Spleen (tissue), 7 donors: ENCODE results near the gene ACSS1.

ENCODE experiments used
- POLR2A ChIP-seq, 3 donors: fragments of 450-650 bp; IDR thresholded peaks; one replicate each; pipeline ENCODE4 v1.5.1; 2017; ENCODE audit warnings: antibody characterized with exemption in 3 of 3, mild to moderate bottlenecking in 1 of 3
- TF ChIP-seq, protein P1 (sequence below), 11 experiments: fragments of 200-600 bp in 7 of 11; fragments of 450-650 bp in 4 of 11; sonication (generic) in 4 of 11; IDR thresholded peaks in 8 of 11; conservative IDR thresholded peaks in 3 of 11; 1 replicate in 7 of 11; 2 replicates in 4 of 11; pipeline versions ENCODE4 v1.4.0 to v1.8.0; 2016 to 2021; ENCODE audit warnings: antibody characterized with exemption in 11 of 11, inconsistent platforms in 4 of 11, mild to moderate bottlenecking in 1 of 11
- donor health status: DM: no; HTN: no; CAD: no; lungs with moderate emphysema.
- donor health status: DM: no; HTN: no; CAD: no.
- donor health status: DM: no; HTN: no; CAD: no.

DNA sequence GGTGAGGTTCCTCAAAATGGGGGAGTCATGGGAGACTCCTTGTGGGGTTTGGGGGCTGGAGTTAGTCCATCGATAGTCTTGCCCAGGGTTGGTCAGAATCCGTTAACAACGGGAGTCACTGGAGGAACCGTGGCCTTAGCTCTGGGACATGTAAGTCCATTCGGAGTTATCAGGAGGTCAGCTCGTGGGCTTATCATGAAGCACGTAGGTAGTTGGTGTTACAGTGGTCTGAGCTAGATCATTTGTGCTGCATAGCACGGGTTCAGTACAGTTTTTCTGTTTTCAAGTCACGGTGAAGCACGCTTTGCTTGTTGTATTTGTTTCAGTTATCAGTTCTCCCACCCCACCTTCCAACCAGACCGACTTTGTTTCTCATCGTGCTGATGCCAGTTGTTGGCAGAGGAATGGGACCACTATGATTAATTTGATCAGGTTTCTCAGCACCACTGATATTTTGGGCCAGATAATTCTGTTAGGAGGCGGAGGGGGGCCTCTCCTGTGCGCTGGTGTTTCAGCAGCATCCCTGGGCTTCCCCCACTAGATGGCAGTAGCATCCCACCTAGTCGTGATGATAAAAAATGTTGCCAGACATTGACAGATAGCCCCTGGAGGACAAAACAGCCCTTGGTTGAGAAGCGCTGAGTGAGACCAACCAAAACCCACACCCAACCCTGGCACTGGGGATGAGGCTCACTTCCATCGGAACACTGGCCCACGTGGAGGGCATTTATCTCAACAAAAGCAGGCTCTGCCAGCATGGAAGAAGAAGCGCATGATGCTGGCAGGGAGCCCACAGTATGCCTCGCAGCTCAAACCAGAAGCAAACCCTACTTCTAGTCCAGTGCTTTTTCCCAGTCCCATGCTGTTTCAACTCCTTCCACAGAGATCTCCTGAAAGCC, 63.2 kb downstream of the ACSS1 start:
- TF ChIP-seq, protein P1, sequence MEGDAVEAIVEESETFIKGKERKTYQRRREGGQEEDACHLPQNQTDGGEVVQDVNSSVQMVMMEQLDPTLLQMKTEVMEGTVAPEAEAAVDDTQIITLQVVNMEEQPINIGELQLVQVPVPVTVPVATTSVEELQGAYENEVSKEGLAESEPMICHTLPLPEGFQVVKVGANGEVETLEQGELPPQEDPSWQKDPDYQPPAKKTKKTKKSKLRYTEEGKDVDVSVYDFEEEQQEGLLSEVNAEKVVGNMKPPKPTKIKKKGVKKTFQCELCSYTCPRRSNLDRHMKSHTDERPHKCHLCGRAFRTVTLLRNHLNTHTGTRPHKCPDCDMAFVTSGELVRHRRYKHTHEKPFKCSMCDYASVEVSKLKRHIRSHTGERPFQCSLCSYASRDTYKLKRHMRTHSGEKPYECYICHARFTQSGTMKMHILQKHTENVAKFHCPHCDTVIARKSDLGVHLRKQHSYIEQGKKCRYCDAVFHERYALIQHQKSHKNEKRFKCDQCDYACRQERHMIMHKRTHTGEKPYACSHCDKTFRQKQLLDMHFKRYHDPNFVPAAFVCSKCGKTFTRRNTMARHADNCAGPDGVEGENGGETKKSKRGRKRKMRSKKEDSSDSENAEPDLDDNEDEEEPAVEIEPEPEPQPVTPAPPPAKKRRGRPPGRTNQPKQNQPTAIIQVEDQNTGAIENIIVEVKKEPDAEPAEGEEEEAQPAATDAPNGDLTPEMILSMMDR (IDR thresholded peaks at IDR 0.05 in 8 of 11, conservative IDR thresholded peaks at IDR 0.05 in 3 of 11): peak; percentile 82 to 97 (median 94)
- TF ChIP-seq POLR2A (IDR thresholded peaks at IDR 0.05): no peak
